Measurements from ENCODE around the gene TENM3.
"Not testable (repeated sequence)": the region's sequence is repeated elsewhere in the genome, so short reads cannot be mapped to it uniquely, and the experiment has no call there.

The TENM3 gene

DNA sequence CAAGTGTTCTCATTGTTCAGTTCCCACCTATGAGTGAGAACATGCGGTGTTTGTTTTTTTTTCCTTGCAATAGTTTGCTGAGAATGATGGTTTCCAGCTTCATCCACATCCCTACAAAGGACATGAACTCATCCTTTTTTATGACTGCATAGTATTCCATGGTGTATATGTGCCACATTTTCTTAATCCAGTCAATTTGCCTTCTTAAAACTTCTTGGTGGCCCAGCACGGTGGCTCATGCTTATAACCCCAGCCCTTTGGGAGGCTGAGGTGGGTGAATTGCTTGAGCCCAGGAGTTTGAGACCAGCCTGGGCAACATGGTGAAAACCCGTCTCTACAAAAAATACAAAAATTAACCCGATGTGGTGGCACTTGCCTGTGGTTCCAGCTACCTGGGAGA is 942 bp upstream of the TENM3 start:
- not testable (repeated sequence) for H3K27me3 ChIP-seq (ENCODE audit: control insufficient read depth in 1 of 2, insufficient read depth in 2 of 2, low read length in 2 of 2); H3K9me3 ChIP-seq (ENCODE audit: control insufficient read depth in 2 of 2, low read length in 2 of 2); H3K4me1 ChIP-seq (ENCODE audit: control insufficient read depth, insufficient read depth, low read length); H3K27ac ChIP-seq (ENCODE audit: low read length); H3K9ac ChIP-seq (ENCODE audit: low read length in 2 of 2); H3K36me3 ChIP-seq (ENCODE audit: control insufficient read depth in 2 of 2, insufficient read depth in 2 of 2, low read length in 2 of 2); H3K4me3 ChIP-seq (ENCODE audit: low read length in 2 of 2)

GRCh38 chr4:182242787-182243186 is 415 bp upstream of the TENM3 start:
- H3K4me3 ChIP-seq (ENCODE audit: low read length in 2 of 2) = no peak overlapping the region
- no peaks in the 10 kb centered on the region for H3K4me1 ChIP-seq (ENCODE audit: control insufficient read depth, insufficient read depth, low read length)
- no peaks in the 10 kb centered on the region for H3K36me3 ChIP-seq (ENCODE audit: control insufficient read depth in 2 of 2, insufficient read depth in 2 of 2, low read length in 2 of 2)
- H3K27ac ChIP-seq (ENCODE audit: low read length) = no peak overlapping the region
- no peaks in the 10 kb centered on the region for H3K9me3 ChIP-seq (ENCODE audit: control insufficient read depth in 2 of 2, low read length in 2 of 2)
- H3K27me3 ChIP-seq (ENCODE audit: control insufficient read depth in 1 of 2, insufficient read depth in 2 of 2, low read length in 2 of 2) = no peaks in the 10 kb centered on the region
- no peak overlapping the region for H3K9ac ChIP-seq (ENCODE audit: low read length in 2 of 2)

DNA sequence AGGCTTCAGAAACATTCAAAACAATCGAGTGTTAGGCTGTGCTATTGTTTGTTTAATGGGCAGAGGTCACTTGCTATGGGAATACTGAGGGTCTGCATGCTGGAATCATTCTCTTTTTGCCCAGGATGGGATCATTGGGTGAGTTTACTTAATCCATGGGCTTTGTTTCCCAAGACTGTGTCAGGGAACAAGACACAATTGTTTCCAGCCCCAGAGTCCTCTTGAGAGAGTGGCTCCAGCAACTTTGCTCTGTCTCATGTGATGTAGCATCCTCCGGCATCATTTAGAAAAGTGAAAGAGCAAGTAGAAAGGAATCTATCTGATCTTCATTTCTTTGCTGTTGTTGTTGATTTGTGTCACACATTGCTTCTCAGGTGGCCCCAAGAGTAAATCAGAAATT is 1.8 kb downstream of the TENM3 start:
- Histone ChIP-seq H3K27ac (ENCODE audit: low read length) (no peak overlapping the region), H3K4me1 (ENCODE audit: control insufficient read depth, insufficient read depth, low read length) (no peaks in the 10 kb centered on the region), H3K36me3 (ENCODE audit: control insufficient read depth in 2 of 2, insufficient read depth in 2 of 2, low read length in 2 of 2) (no peaks in the 10 kb centered on the region), H3K27me3 (ENCODE audit: control insufficient read depth in 1 of 2, insufficient read depth in 2 of 2, low read length in 2 of 2) (no peaks in the 10 kb centered on the region), H3K9me3 (ENCODE audit: control insufficient read depth in 2 of 2, low read length in 2 of 2) (no peaks in the 10 kb centered on the region), H3K9ac (ENCODE audit: low read length in 2 of 2) (no peak overlapping the region), H3K4me3 (ENCODE audit: low read length in 2 of 2) (no peak overlapping the region)

GRCh38 chr4:182245541-182246215 is 2.5 kb downstream of the TENM3 start:
- H3K27me3 ChIP-seq (ENCODE audit: control insufficient read depth in 1 of 2, insufficient read depth in 2 of 2, low read length in 2 of 2) = no peaks in the 10 kb centered on the region
- H3K27ac ChIP-seq (ENCODE audit: low read length) = no peak overlapping the region
- H3K4me1 ChIP-seq (ENCODE audit: control insufficient read depth, insufficient read depth, low read length) = no peaks in the 10 kb centered on the region
- H3K9ac ChIP-seq (ENCODE audit: low read length in 2 of 2) = no peak overlapping the region
- H3K36me3 ChIP-seq (ENCODE audit: control insufficient read depth in 2 of 2, insufficient read depth in 2 of 2, low read length in 2 of 2) = no peaks in the 10 kb centered on the region
- H3K9me3 ChIP-seq (ENCODE audit: control insufficient read depth in 2 of 2, low read length in 2 of 2) = no peaks in the 10 kb centered on the region
- no peak overlapping the region for H3K4me3 ChIP-seq (ENCODE audit: low read length in 2 of 2)

DNA sequence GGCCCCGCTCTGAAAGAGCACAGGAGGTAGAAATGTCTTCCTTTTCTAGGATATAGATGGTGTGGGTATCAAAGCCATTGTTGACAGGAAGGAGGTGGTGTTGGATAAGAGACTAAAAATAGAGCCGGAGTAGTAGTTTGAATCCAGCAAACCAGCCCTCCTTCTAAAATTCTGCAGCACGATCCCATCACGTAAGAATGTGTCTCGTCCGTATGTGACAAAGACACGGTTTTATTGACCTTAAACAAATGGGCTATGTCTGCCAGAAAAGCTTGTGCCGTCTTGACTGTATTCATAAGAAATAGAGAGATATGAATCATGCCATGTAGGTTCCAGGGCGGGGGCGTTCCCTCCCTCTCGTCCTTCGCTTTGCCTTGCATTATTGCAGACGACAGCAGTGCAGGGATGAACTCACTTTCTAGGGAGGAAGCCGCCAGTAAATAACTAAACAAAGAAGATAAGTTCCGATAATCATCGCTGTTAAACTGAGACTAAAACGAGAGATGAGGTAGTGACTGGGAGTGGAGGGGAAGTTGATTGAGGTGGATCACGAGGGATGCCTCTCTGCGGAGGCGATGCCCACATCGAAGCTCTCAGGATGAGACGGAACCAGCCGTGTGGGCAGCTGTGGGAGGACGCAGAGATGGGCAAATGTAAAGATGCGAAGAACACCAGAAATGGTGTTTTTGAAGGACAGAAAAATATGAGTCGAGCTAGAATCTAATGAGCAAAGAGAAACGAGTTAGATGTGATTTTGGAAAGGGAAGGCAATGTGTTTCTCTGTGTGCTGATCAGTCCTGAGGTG is 3.4 kb downstream of the TENM3 start:
- H3K9me3 ChIP-seq (ENCODE audit: control insufficient read depth in 2 of 2, low read length in 2 of 2) = no peaks in the 10 kb centered on the region
- no peaks in the 10 kb centered on the region for H3K4me1 ChIP-seq (ENCODE audit: control insufficient read depth, insufficient read depth, low read length)
- no peaks in the 10 kb centered on the region for H3K36me3 ChIP-seq (ENCODE audit: control insufficient read depth in 2 of 2, insufficient read depth in 2 of 2, low read length in 2 of 2)
- H3K27me3 ChIP-seq (ENCODE audit: control insufficient read depth in 1 of 2, insufficient read depth in 2 of 2, low read length in 2 of 2) = no peaks in the 10 kb centered on the region
- no peak overlapping the region for H3K4me3 ChIP-seq (ENCODE audit: low read length in 2 of 2)
- H3K9ac ChIP-seq (ENCODE audit: low read length in 2 of 2) = no peak overlapping the region
- no peak overlapping the region for H3K27ac ChIP-seq (ENCODE audit: low read length)

DNA sequence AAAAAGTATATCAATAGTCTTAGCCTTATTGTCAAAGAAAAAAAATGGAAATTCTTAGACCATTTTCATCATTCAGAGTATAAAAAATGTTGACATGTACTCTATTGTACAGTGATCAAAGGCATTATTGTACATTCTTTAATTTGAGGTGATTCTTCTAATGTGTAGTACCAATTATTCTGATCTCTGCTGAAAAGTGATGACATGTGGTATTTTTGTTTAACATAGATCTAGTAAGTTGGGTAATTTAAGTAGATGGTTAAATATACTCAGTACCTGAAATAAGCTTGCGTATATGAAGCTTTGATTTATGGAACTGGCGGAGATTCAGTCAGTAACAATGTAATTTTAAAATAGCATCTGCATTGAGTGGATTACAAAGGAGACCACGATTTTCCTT is 5.1 kb downstream of the TENM3 start:
- Histone ChIP-seq H3K36me3 (ENCODE audit: control insufficient read depth in 2 of 2, insufficient read depth in 2 of 2, low read length in 2 of 2) (no peaks in the 10 kb centered on the region), H3K4me1 (ENCODE audit: control insufficient read depth, insufficient read depth, low read length) (no peaks in the 10 kb centered on the region), H3K27ac (ENCODE audit: low read length) (no peak overlapping the region), H3K4me3 (ENCODE audit: low read length in 2 of 2) (no peak overlapping the region), H3K9me3 (ENCODE audit: control insufficient read depth in 2 of 2, low read length in 2 of 2) (no peaks in the 10 kb centered on the region), H3K27me3 (ENCODE audit: control insufficient read depth in 1 of 2, insufficient read depth in 2 of 2, low read length in 2 of 2) (no peaks in the 10 kb centered on the region), H3K9ac (ENCODE audit: low read length in 2 of 2) (no peak overlapping the region)

DNA sequence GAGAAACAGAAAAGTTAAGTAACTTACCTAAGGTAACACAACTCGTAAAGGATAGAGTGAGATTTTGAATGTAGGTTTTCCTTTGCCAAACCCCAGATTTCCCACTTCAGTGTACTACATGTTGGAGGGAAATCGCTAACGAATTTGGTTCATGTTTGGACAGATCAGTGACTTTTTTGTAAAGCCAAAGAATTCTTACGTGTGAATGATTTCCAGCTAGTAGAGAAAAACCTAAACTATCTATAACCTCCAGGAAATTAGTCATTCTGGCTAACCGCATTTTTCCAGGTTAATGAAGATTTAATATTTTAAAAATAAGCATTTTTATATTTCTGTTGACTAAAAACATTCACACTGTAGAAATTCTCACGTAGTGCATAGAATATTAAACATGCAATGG is 7.2 kb downstream of the TENM3 start:
- H3K27ac ChIP-seq (ENCODE audit: low read length) = no peak overlapping the region
- no peaks in the 10 kb centered on the region for H3K27me3 ChIP-seq (ENCODE audit: control insufficient read depth in 1 of 2, insufficient read depth in 2 of 2, low read length in 2 of 2)
- no peaks in the 10 kb centered on the region for H3K9me3 ChIP-seq (ENCODE audit: control insufficient read depth in 2 of 2, low read length in 2 of 2)
- no peaks in the 10 kb centered on the region for H3K36me3 ChIP-seq (ENCODE audit: control insufficient read depth in 2 of 2, insufficient read depth in 2 of 2, low read length in 2 of 2)
- H3K9ac ChIP-seq (ENCODE audit: low read length in 2 of 2) = no peak overlapping the region
- no peak overlapping the region for H3K4me3 ChIP-seq (ENCODE audit: low read length in 2 of 2)
- no peaks in the 10 kb centered on the region for H3K4me1 ChIP-seq (ENCODE audit: control insufficient read depth, insufficient read depth, low read length)

DNA sequence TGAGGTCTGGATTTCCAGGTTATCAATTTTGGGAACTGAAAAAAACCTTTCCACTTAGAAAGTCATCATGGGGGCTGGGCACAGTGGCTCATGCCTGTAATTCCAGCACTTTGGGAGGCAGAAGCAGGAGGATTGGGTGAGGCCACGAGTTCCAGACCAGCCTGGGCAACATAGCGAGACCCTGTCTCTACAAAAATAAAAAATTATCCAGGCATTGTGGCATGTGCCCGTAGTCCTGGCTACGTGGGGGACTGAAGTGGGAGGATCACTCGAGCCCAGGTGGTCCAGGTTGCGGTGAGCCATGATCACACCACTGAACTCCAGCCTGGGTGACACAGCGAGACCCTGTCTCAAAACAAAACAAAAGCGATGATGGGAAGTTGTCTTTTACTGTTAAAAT is 7.9 kb downstream of the TENM3 start:
- Histone ChIP-seq H3K4me1 (ENCODE audit: control insufficient read depth, insufficient read depth, low read length) (no peaks in the 10 kb centered on the region), H3K9me3 (ENCODE audit: control insufficient read depth in 2 of 2, low read length in 2 of 2) (no peaks in the 10 kb centered on the region), H3K27ac (ENCODE audit: low read length) (no peak overlapping the region), H3K27me3 (ENCODE audit: control insufficient read depth in 1 of 2, insufficient read depth in 2 of 2, low read length in 2 of 2) (no peaks in the 10 kb centered on the region), H3K36me3 (ENCODE audit: control insufficient read depth in 2 of 2, insufficient read depth in 2 of 2, low read length in 2 of 2) (no peaks in the 10 kb centered on the region), H3K4me3 (ENCODE audit: low read length in 2 of 2) (no peak overlapping the region), H3K9ac (ENCODE audit: low read length in 2 of 2) (no peak overlapping the region)

DNA sequence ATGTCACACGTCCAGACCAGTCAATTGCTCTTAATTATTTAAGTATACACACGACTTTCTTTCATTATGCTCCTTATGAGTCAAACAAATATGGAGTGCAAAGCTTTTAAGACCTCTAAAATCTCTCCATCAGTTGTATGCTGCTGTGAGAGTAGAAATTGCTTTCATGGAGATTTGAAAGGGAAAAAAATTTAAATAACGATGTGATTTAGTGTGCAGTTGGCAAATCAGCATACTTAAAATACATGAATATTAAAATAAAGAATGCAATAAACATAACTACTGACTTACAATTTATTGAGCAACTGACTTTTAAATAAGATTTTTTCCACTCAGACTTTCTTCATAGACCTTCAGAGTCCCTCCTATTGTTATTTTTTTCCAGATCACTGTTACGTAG is 9.0 kb downstream of the TENM3 start:
- Histone ChIP-seq H3K9me3 (ENCODE audit: control insufficient read depth in 2 of 2, low read length in 2 of 2) (peaks cover 0 to 3% of the 10 kb centered on the region in 2 donors), H3K27me3 (ENCODE audit: control insufficient read depth in 1 of 2, insufficient read depth in 2 of 2, low read length in 2 of 2) (no peaks in the 10 kb centered on the region), H3K27ac (ENCODE audit: low read length) (no peak overlapping the region), H3K36me3 (ENCODE audit: control insufficient read depth in 2 of 2, insufficient read depth in 2 of 2, low read length in 2 of 2) (no peaks in the 10 kb centered on the region), H3K4me3 (ENCODE audit: low read length in 2 of 2) (no peak overlapping the region), H3K4me1 (ENCODE audit: control insufficient read depth, insufficient read depth, low read length) (no peaks in the 10 kb centered on the region), H3K9ac (ENCODE audit: low read length in 2 of 2) (no peak overlapping the region)

DNA sequence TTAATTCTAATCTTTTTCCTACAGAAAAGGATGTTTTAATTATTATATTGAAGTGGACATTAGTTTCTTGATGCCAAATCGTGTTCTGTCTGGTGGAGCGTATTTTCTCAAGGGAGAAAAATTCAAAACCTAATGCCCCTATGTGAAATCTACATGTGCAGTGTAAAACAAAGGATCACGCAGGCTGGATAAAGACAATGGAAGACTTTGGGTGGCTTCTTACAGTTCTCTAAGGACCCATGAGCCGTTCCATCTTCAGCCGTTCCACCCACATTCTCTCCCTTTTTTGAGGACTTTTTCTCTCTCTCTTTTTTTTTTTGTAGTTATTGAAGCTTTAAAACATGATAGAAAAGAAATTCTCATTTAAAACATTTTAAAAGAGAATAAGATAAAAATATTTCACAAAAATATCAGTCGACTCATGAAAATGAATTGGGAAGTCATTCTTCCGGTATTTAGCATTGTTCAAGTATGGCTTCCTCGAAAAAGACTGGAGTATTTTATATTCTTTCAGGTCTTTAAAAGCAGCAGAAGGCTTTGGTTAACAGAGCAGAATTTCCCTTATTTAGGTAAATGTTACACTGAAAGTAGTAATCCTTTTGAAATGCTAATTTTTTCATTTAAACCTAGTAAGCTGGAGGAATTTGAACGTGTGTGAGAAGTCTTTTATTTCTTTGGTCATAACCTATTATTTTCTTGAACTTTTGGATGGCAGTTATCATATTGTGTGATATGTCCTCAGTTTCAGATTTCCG is 11.0 kb downstream of the TENM3 start:
- Histone ChIP-seq H3K4me1 (ENCODE audit: control insufficient read depth, insufficient read depth, low read length) (no peaks in the 10 kb centered on the region), H3K27me3 (ENCODE audit: control insufficient read depth in 1 of 2, insufficient read depth in 2 of 2, low read length in 2 of 2) (no peaks in the 10 kb centered on the region), H3K27ac (ENCODE audit: low read length) (no peak overlapping the region), H3K9ac (ENCODE audit: low read length in 2 of 2) (no peak overlapping the region), H3K9me3 (ENCODE audit: control insufficient read depth in 2 of 2, low read length in 2 of 2) (peaks cover 0 to 3% of the 10 kb centered on the region in 2 donors), H3K36me3 (ENCODE audit: control insufficient read depth in 2 of 2, insufficient read depth in 2 of 2, low read length in 2 of 2) (no peaks in the 10 kb centered on the region), H3K4me3 (ENCODE audit: low read length in 2 of 2) (no peak overlapping the region)
